Psoas muscle (tissue), 8 donors: ENCODE data around the gene MPL. TPM values are rescaled to one million over a fixed set of nuclear protein-coding genes. Genes with fewer than 3 reads are reported as not detected.

Experiments
- ATAC-seq, 4 donors: fragments of 200-7000 bp; cut with Tn5 transposase; one replicate each; pipeline ENCODE4 v1.9.1; 2020; ENCODE audit warnings: moderate library complexity in 3 of 4, mild to moderate bottlenecking in 2 of 4
- DNase-seq, 2 donors: peaks; one replicate each; pipeline ENCODE4 v3.0.0-alpha.2; 2020
- H3K27ac ChIP-seq: fragments of 200-600 bp; one replicate; pipeline ENCODE4 v1.8.0; 2022
- H3K27me3 ChIP-seq, 3 donors: fragments of 200-600 bp in 1 of 3; one replicate each; pipeline versions ENCODE4 v1.6.1 to v1.8.0; 2013 to 2022; ENCODE audit warnings: low read length in 2 of 3, mild to moderate bottlenecking in 2 of 3, moderate library complexity in 1 of 3; ENCODE audit not compliant: insufficient read depth in 3 of 3
- H3K36me3 ChIP-seq, 2 donors: fragments of 200-600 bp in 1 of 2; one replicate each; pipeline versions ENCODE4 v1.6.1 to v1.8.0; 2013 to 2022; ENCODE audit warnings: low read depth in 1 of 2, mild to moderate bottlenecking in 1 of 2, moderate library complexity in 1 of 2; ENCODE audit not compliant: insufficient read depth in 1 of 2
- H3K4me1 ChIP-seq: fragments of 200-600 bp; one replicate; pipeline ENCODE4 v1.8.0; 2022
- H3K4me3 ChIP-seq: fragments of 200-600 bp; one replicate; pipeline ENCODE4 v1.8.0; 2022; ENCODE audit warnings: mild to moderate bottlenecking
- H3K9me3 ChIP-seq: fragments of 200-600 bp; one replicate; pipeline ENCODE4 v1.8.0; 2022
- WGBS, 3 donors: extraction: QIAGEN DNeasy Blood & Tissue Kit; methylation state at CpG; one replicate each; pipeline versions ENCODE4 v1.1.6 to v1.1.7; 2013; 5-methylcytosine and 5-hydroxymethylcytosine counted together
- intact Hi-C, 2 donors: fragments of 100-400 bp; cut with DNase I; formaldehyde crosslinking; loops; one replicate each; pipeline versions ENCODE4 v1.11.0 to v1.14.2; 2022
- long read RNA-seq, 2 donors: library from polyadenylated mRNA; unstranded; transcript quantifications; one replicate each; pipeline ENCODE4 v2.0.0, GENCODE V29; 2021
- polyA plus RNA-seq, 3 donors: library from polyadenylated mRNA; stranded (reverse); fragments of 200-250 nt; gene quantifications; one replicate each; pipeline ENCODE4 v1.2.3, GENCODE V29; 2013
- total RNA-seq, 4 donors: library from RNA; stranded (reverse); fragmentation: NEBNext Ultra II Directional in 2 of 4; extraction: Animal tissue kit (Norgen Biotek cat#: 25700) in 2 of 4; gene quantifications; one replicate each; pipeline versions ENCODE4 v1.2.1 to v1.2.4, GENCODE V29; 2021 to 2023
- TF ChIP-seq, protein P1 (sequence below): fragments of 200-600 bp; IDR thresholded peaks from one replicate; pipeline ENCODE4 v1.8.0; 2022; ENCODE audit warnings: antibody characterized with exemption
- donor health status: healthy with polysubstance abuse.
- donor health status: DM: no; HTN: no; CAD: no; lungs with moderate emphysema.
- donor health status: Bipolar disorder and iron deficiency.
- donor health status: healthy.
- donor health status: DM: yes; HTN: yes; CAD: no.
- donor health status: DM: no; HTN: no; CAD: no.
- donor health status: DM: no; HTN: no; CAD: no.
- donor health status: DM: yes; HTN: yes; CAD: no.

The MPL gene
- total RNA-seq, result under 1 TPM in 1 of 4 donors, not detected in 3; 0.11 TPM
- under 1 TPM in 1 of 3 donors, not detected in 2; 0.01 TPM for polyA plus RNA-seq
- long read RNA-seq, donor 1, result 0 reads
- long read RNA-seq, donor 2, result 0 reads

DNA sequence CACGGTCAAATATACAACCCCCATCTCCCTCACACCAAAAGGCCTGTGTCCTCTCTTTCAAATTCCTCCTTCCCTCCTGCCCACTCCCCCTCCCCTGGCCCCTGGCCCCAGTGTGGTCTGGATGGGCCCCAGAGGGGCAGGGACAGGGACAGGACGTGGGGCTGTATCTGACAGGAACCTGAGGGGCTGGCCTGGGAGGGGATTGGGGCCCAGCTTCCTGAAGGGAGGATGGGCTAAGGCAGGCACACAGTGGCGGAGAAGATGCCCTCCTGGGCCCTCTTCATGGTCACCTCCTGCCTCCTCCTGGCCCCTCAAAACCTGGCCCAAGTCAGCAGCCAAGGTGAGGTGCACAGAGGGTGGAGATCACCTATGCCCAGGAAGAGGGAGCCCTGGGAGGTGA lies at the start of gene MPL:
Gene MPL (plus strand): TSS at position 231 of the 400 bp plus-strand sequence. CDS start 31 bp downstream, at position 262.
- Histone ChIP-seq H3K4me3 (no peak within 1 kb of the TSS), H3K4me1 (no peaks in the 10 kb centered on the region), H3K36me3 (no peaks in the 10 kb centered on the region), H3K27me3 (no peaks in the 10 kb centered on the region), H3K27ac (no peak within 1 kb of the TSS), H3K9me3 (no peaks in the 10 kb centered on the region)
- 64 to 67% (median 66%) methylated on average over 3 of the region's 3 CpGs for WGBS, 3 donors
- TF ChIP-seq, protein P1, sequence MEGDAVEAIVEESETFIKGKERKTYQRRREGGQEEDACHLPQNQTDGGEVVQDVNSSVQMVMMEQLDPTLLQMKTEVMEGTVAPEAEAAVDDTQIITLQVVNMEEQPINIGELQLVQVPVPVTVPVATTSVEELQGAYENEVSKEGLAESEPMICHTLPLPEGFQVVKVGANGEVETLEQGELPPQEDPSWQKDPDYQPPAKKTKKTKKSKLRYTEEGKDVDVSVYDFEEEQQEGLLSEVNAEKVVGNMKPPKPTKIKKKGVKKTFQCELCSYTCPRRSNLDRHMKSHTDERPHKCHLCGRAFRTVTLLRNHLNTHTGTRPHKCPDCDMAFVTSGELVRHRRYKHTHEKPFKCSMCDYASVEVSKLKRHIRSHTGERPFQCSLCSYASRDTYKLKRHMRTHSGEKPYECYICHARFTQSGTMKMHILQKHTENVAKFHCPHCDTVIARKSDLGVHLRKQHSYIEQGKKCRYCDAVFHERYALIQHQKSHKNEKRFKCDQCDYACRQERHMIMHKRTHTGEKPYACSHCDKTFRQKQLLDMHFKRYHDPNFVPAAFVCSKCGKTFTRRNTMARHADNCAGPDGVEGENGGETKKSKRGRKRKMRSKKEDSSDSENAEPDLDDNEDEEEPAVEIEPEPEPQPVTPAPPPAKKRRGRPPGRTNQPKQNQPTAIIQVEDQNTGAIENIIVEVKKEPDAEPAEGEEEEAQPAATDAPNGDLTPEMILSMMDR, result no peak
- intact Hi-C loops, result no loop called here
- ATAC-seq (no peak), DNase-seq (no peak)

GRCh38 chr1:43288058-43288784 lies 49.4 kb upstream of the MPL start:
- ATAC-seq, result no peak

DNA sequence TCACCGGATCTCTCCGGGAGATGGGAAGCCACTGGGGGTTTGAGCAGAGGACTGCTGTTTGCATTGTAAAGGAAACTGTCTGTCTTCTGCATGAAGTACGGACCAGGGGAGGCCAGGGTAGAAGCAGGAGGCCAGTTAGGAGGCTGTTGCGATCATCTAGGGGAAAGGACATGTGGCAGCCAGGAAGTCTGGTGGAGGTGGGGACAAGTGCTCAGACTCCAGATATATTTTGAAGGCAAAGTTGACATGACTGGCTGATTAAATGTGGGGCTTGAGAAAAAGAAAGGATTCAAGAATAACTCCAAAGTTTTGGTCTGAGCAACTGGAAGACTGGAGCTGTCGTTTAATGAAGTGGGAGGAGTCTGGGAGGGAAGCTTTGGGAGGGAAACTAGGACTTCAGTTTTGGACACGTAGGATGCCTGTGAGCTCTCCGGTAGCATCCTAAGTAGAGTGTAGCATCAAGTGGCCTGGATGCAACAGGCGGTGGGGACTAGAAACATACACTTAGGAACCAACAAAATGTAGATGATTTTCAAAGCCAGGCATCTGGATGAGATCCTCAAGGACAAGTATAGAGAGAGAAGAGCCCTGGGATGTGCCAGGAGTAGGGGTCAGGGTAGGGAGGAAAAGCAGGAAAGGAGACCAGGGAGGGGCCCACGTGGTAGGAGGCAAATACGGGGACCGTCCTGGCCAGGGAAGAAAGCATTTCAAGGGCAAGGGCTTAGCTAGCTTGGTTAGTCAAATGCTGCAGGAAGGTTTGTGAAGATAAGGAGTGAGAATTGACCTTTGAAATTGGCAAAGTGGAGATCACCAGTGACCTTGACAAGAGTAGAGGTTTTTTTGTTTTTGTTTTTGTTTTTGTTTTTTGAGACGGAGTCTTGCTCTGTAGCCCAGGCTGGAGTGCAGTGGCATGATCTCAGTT lies 48.6 kb upstream of the MPL start:
- DNase-seq, result no peak
- Histone ChIP-seq H3K36me3 (no peaks in the 10 kb centered on the region), H3K4me3 (no peak overlapping the region), H3K27me3 (peaks cover 0 to 4% (median 0%) of the 10 kb centered on the region in 3 donors), H3K27ac (no peak overlapping the region), H3K9me3 (no peaks in the 10 kb centered on the region), H3K4me1 (no peaks in the 10 kb centered on the region)
- intact Hi-C loops, result no loop called here
- TF ChIP-seq, protein P1, result no peak
- 58 to 62% (median 59%) methylated on average over 12 of the region's 12 CpGs for WGBS, 3 donors
- ATAC-seq, result no peak

More at GRCh38 chr1:43288058-43288784, 49.4 kb upstream of the MPL start:
- Histone ChIP-seq H3K4me1 (no peaks in the 10 kb centered on the region), H3K36me3 (no peaks in the 10 kb centered on the region), H3K4me3 (no peak overlapping the region), H3K9me3 (no peaks in the 10 kb centered on the region), H3K27ac (no peak overlapping the region), H3K27me3 (peaks cover 0 to 4% (median 0%) of the 10 kb centered on the region in 3 donors)
- TF ChIP-seq, protein P1, result no peak
- intact Hi-C loops, result no loop called here
- no peak for DNase-seq
- 82 to 87% (median 83%) methylated on average over 9 of the region's 9 CpGs for WGBS, 3 donors

GRCh38 chr1:43292216-43292615 lies 45.4 kb upstream of the MPL start:
- TF ChIP-seq, protein P1, result no peak
- WGBS, 3 donors, result 78 to 85% (median 80%) methylated on average over 7 of the region's 7 CpGs
- no peak overlapping the region for H3K27ac ChIP-seq
- DNase-seq, result no peak
- no peaks in the 10 kb centered on the region for H3K9me3 ChIP-seq
- H3K4me1 ChIP-seq, result peaks cover 6% of the 10 kb centered on the region
- intact Hi-C loops, result no loop called here
- H3K36me3 ChIP-seq, result no peaks in the 10 kb centered on the region
- H3K27me3 ChIP-seq, result no peaks in the 10 kb centered on the region
- no peak overlapping the region for H3K4me3 ChIP-seq
- no peak for ATAC-seq
